ENCODE measurements around the gene DPP6.

GRCh38 chr7:154767821-154768415 lies 715.7 kb downstream of the DPP6 start:
- TF ChIP-seq EZH2 (IDR thresholded peaks at IDR 0.05; ENCODE audit: borderline replicate concordance) (no peak), CTCF (IDR thresholded peaks at IDR 0.05; ENCODE audit: poor library complexity) (no peak), EZH2phosphoT487 (IDR thresholded peaks at IDR 0.05; ENCODE audit: low read depth, severe bottlenecking, unreplicated experiment) (no peak)
